ENCODE data around the gene NUB1.

The NUB1 gene

GRCh38 chr7:151376218-151376902, 34.7 kb downstream of the NUB1 start:
- no peak for DNase-seq (ENCODE audit: low read depth, low spot score)

GRCh38 chr7:151377406-151377805, 35.8 kb downstream of the NUB1 start:
- DNase-seq (ENCODE audit: low read depth, low spot score): no peak

GRCh38 chr7:151378011-151378410, 36.4 kb downstream of the NUB1 start:
- DNase-seq (ENCODE audit: low read depth, low spot score): no peak

GRCh38 chr7:151378496-151379192, 37.0 kb downstream of the NUB1 start:
- no peak for DNase-seq (ENCODE audit: low read depth, low spot score)

GRCh38 chr7:151379193-151379520, 37.5 kb downstream of the NUB1 start:
- DNase-seq (ENCODE audit: low read depth, low spot score): no peak

GRCh38 chr7:151379534-151380198, 38.1 kb downstream of the NUB1 start:
- no peak for DNase-seq (ENCODE audit: low read depth, low spot score)

GRCh38 chr7:151380199-151381097, 38.8 kb downstream of the NUB1 start:
- no peak for DNase-seq (ENCODE audit: low read depth, low spot score)

- DNase-seq (ENCODE audit: low read depth, low spot score): no peak
Measured at GRCh38 chr7:151381098-151381347, 39.4 kb downstream of the NUB1 start.

GRCh38 chr7:151381348-151382078, 39.9 kb downstream of the NUB1 start:
- no peak for DNase-seq (ENCODE audit: low read depth, low spot score)

- no peak for DNase-seq (ENCODE audit: low read depth, low spot score)
Measured at GRCh38 chr7:151382079-151382885, 40.7 kb downstream of the NUB1 start.

- no peak for DNase-seq (ENCODE audit: low read depth, low spot score)
Measured at GRCh38 chr7:151383638-151384351, 42.2 kb downstream of the NUB1 start.

GRCh38 chr7:151384352-151384697, 42.7 kb downstream of the NUB1 start:
- no peak for DNase-seq (ENCODE audit: low read depth, low spot score)

- DNase-seq (ENCODE audit: low read depth, low spot score): no peak
Measured at GRCh38 chr7:151384776-151385625, 43.4 kb downstream of the NUB1 start.

- no peak for DNase-seq (ENCODE audit: low read depth, low spot score)
Measured at GRCh38 chr7:151385626-151386300, 44.2 kb downstream of the NUB1 start.

GRCh38 chr7:151386301-151387160, 44.9 kb downstream of the NUB1 start:
- no peak for DNase-seq (ENCODE audit: low read depth, low spot score)

- no peak for DNase-seq (ENCODE audit: low read depth, low spot score)
Measured at GRCh38 chr7:151387161-151388006, 45.8 kb downstream of the NUB1 start.

- DNase-seq (ENCODE audit: low read depth, low spot score): no peak
Measured at GRCh38 chr7:151388007-151388297, 46.3 kb downstream of the NUB1 start.

Data from activated CD4-positive, CD25-positive, alpha-beta regulatory T cell treated with anti-CD3 and anti-CD28 coated beads, Interleukin-2, amount 50 U/mL, for 16 hours (primary cell).